ENCODE results near the gene SPEM1.

The SPEM1 gene

DNA sequence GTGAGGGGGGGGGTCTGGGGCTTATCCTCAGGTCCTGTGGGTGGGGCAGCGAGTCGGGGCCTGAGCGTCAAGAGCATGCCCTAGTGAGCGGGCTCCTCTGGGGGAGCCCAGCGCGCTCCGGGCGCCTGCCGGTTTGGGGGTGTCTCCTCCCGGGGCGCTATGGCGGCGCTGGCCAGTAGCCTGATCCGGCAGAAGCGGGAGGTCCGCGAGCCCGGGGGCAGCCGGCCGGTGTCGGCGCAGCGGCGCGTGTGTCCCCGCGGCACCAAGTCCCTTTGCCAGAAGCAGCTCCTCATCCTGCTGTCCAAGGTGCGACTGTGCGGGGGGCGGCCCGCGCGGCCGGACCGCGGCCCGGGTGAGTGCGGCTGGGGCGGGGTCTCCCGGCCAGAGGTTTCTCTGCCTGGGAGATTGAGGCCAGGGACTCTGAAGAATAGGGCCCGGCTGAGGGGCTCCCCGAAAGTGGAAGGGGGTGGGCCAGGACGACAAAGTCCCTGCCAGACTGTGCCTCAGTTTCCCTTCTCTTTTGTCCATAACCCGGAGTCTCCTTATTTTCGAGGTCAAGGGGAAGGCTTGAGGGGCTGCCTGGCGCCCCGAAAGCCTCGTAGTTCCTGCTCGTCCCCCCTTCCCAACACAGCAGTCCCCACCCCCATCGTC lies 19.5 kb downstream of the SPEM1 start, which contains the start of gene FGF11:
Gene FGF11, plus strand, starts transcription at position 51 of the 651 bp plus-strand sequence. Its CDS starts 109 bp downstream, at position 160.
- peak within 1 kb of the TSS; percentile 69 for H3K4me3 ChIP-seq (ENCODE audit: low read depth, low read length)

DNA sequence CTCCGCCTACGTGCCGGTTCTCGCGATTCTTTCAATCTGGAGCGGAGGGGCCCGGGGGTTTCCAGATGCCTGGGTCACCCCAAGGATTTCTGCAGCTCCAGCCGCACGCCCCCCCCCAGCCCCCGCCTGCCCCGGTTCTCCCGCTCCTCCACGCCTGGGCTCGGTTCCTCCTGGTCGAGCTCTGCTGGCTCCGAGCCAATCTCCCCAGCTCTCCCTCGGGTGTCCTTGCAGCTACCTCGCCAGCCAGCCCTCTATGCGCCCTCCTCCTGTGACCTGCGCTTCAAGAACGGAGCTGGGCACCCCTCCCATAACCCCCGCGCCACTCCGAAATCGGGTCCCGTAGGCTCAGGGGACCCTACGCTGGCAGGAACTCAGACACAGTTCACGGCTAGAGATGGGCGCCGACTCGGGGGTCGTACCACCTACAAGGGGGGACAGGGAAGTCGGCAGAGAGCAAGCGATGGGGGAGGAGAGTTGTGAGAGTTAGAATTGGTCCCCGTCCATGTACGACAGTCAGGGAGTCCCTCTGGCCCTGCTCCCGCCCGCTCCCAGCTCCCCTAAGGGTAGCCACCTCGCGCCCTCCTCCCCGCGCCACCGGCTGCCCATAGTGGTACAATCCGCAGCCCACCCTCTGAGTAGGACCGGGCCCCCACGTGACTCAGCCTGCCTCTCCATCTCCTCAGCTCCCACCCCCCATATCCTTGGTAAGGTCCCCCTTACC lies 20.1 kb downstream of the SPEM1 start:
- H3K4me3 ChIP-seq (ENCODE audit: low read depth, low read length), result peak overlapping the region; percentile 69

DNA sequence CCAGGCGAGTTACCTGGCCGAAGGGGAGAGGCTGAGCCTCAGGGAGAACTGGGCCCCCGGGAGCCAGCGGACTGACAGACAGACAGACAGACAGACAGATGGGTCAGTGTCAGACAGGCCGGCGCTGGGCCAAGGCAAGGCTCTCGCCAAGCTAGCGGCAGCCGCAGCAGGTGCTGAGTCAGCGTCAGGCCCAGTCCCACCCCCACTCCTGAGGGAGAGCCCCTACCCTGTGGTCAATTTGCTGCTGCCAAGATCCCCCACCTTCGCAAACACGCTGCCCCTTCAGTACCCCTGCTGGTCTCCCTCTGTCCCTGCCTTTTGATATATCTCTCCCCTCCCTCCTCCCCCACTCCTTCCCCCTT lies 20.7 kb downstream of the SPEM1 start:
- H3K4me3 ChIP-seq (ENCODE audit: low read depth, low read length), result peak overlapping the region; percentile 69

DNA sequence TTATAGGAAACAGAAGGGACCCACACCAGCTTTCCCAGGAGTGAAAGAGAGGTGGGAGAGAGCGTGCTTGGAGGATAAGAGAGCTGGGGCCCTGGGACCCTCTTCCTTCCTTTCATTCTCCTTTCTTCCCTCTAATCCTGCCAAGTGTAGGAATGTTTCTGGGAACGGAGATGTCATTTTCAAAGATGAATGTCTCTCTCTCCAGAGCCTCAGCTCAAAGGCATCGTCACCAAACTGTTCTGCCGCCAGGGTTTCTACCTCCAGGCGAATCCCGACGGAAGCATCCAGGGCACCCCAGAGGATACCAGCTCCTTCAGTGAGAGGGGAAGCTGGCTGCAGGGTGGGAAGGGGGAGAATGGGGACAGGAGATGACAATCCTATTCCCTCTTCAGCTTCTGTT lies 21.1 kb downstream of the SPEM1 start:
- peak overlapping the region; percentile 8 for H3K4me3 ChIP-seq (ENCODE audit: low read depth, low read length)

DNA sequence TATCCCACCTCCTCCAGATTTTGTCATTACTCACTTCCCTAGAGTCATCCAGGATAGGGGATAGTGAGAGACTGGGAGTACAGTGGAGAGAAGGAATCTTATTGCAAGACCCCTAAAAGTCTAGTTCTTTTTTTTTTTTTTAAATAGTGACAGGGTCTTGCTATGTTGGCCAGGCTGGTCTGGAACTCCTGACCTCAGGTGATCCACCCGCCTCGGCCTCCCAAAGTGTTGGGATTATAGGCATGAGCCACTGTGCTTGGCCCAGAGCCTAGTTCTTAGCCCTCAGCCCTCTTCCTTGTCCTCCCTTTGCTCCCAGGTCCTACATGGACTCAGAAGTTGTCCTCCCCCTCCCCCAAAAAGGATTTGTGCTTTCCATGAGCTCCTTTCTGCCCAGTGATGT lies 22.0 kb downstream of the SPEM1 start:
- H3K4me3 ChIP-seq (ENCODE audit: low read depth, low read length), result no peak overlapping the region

DNA sequence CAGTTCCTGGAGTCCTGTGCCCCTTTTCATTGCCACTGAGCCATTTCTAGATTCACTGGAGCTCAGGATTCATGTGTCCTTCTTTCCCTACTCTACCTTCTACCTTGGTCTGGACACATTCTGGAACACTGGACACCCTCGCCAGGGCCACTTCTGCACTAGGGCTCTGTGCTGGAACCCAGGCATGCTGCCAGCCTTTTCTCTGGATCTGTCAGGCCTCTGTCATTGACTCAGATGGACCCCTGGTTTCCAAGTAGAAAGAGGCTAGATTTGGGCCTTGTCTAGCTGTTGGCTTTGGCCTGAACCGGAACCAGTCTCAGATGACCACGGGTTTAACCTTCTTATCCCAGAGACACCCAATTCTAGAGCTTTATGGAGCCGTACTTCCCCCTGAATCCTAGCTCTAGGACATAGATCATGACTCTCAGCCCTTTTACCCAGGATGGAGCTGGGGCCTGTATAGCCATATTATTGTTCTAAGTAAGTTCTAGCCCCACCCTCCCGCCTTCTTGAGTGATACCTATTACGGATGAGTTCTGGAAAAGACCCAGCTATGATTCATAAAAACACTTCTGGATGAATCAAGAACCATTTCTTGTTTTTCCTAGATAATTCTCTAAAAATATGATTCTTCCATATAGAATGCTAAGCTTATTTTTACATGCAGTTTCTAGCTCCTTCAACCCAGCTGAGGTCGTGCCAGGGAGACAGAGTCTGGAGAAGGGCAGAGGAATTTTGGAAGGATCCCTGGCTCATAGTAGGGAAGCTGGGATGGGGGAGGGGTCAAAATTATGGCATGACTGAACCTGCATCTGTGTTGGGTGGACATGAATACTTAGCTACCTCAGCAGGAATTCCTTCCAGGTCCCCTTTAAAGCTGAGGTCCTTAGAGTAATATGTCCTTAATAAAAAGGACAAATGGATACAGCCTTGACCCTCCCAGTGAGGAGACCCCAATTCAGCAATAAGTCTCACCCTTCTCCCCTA lies 23.7 kb downstream of the SPEM1 start:
- H3K4me3 ChIP-seq (ENCODE audit: low read depth, low read length), result no peak overlapping the region

DNA sequence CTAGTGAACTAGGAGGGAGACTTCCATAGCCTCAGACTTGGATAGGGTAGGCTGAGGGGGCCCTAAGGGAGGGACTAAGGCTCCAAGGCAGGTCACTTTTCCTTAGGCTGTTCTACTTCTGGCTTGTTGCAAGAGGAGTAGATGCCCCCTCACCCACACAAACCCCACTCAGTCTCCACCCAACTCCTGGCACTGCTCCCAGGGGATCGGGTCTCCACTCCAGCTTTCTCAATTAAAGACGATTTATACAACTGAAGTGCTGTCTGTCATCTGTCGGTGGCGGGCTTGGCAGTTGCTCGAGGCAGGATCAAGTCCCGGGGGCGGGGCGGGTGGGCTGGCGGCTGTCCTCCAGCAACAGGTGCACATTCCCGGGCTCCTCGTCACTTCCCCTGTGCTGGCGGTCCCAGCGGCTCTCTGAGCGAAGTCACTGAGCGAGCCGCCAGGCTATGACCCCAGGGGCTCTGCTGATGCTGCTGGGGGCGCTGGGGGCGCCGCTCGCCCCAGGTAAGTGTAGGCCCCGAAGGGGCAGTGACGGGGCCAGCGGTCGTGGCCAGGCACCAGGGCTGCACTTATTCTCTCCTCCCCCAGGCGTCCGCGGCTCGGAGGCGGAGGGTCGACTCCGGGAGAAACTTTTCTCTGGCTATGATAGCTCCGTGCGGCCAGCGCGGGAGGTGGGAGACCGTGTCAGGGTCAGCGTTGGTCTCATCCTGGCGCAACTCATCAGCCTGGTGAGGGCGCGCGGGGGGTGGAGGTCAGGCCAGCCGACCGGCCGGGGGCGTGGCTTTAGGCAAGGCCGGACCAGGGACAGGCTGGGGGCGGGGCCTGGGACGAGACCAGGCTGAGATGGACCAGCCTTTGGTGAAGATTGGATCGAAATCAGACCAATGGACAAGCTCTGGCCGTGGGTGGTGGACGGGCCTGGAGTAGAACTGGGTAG lies 24.8 kb downstream of the SPEM1 start, which contains the start of gene CHRNB1:
Gene CHRNB1, plus strand, starts transcription at position 380 of the 937 bp plus-strand sequence. Its CDS starts 67 bp downstream, at position 447.
- peak within 1 kb of the TSS; percentile 53 for H3K4me3 ChIP-seq (ENCODE audit: low read depth, low read length)

DNA sequence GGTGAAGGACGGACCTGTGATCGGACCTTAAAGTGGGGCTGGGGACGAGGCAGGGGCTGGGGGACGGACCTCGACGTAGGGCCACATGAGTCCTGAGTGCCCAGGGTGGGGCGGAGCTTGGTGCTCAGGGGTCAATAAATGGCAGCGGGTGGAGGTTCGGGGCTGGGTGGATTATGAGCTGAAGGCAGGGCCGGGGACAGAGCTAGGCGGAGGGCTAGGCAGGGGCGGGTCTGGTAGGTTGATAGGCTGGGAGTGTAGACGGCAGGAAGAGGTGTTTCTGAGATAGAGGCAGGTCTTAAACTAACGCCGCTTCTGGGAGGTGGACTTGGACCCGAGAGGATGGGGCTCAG lies 25.5 kb downstream of the SPEM1 start:
- H3K4me3 ChIP-seq (ENCODE audit: low read depth, low read length), result peak overlapping the region; percentile 53

GRCh38 chr17:7448461-7448860 lies 28.3 kb downstream of the SPEM1 start:
- no peak overlapping the region for H3K4me3 ChIP-seq (ENCODE audit: low read depth, low read length)

- H3K4me3 ChIP-seq (ENCODE audit: low read depth, low read length), result no peak overlapping the region
These were observed 39.9 kb downstream of the SPEM1 start for GRCh38 chr17:7459961-7460545.

GRCh38 chr17:7460850-7461660 lies 40.9 kb downstream of the SPEM1 start:
- H3K4me3 ChIP-seq (ENCODE audit: low read depth, low read length), result no peak overlapping the region

DNA sequence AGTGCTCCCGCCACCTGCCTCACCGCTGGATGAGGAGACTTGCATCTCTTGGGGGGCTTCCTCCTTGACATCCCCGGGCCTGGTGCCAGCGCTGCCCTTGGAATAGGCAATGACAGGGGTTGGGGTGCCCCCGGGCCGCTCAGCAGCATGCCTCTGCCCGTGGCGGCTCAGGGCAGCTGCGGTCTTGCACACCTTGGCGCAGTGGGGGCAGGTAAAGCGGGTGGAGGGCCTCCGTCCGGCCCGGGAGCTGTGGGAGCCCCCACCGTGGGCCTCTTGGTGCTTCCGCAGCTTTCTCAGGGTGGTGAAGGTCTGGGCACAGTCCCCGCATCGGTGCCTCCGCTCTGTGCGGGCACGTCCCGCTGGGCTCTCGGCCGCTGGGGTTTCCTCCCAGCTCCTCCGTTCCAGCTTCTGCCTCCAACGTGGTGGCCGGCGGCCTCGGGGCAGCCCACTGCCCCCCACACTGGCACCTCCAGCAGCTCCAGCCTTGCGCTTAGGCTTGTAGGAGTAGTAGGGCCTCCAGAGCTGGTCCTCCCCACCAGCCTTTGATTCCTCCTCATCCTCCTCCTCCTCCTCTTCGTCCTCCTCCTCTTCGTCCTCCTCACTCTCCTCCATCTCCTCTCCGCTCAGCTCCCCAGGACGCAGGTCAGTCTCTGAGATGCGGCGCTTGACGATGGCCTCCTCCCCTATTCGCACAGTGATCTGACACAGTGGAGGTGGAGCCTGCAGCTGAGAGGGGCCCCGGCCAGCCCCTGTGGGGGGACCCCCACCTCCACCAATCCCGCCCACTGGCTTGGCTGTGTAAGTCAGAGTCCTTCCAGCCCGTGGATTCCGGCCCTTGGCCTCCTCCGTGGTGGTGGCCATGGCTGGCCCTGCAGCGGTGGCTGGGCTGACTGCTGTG lies 42.6 kb downstream of the SPEM1 start:
- no peak overlapping the region for H3K4me3 ChIP-seq (ENCODE audit: low read depth, low read length)

DNA sequence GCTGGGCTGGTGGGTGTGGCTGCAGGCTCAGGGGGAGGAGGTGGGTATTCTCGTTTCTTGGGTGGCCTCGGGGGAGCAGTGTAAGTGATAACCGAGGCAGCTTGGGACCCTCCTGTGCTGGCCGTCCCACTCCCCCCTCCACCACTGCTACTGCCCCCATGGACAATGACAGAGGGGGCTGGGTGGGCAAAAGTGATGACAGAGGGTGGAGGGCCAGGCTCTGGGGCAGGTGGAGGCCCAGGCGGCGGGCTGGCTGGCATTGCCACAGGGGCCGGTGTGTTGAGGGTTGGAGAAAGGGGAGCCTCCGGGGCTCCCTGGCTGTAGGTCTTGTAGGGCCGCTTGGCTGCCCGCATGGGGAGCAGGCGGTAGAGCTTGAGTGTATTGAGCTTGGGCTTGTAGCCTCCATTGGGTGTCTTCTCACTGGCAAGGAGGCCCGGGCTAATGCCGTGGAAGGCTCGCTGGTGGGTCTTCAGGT lies 43.3 kb downstream of the SPEM1 start:
- no peak overlapping the region for H3K4me3 ChIP-seq (ENCODE audit: low read depth, low read length)

DNA sequence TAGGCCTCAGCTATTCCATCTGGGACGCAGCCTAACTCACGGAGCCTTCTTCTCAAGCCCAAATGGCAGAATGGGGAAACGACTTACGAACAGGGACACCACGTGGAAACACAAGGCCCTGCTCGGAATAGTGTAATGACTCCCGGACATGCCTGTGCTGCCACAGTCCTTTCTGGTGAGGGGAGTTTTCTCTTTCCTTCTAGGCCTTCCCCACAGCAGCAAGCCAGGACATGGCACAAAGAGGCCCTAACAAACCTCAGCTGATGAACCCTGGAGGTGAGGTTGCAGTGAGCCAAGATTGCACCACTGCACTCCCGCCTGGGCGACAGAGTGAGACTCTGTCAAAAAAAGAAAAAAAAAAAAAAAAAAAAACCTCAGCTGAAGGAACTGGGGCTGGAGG lies 44.0 kb downstream of the SPEM1 start:
- H3K4me3 ChIP-seq (ENCODE audit: low read depth, low read length), result no peak overlapping the region

DNA sequence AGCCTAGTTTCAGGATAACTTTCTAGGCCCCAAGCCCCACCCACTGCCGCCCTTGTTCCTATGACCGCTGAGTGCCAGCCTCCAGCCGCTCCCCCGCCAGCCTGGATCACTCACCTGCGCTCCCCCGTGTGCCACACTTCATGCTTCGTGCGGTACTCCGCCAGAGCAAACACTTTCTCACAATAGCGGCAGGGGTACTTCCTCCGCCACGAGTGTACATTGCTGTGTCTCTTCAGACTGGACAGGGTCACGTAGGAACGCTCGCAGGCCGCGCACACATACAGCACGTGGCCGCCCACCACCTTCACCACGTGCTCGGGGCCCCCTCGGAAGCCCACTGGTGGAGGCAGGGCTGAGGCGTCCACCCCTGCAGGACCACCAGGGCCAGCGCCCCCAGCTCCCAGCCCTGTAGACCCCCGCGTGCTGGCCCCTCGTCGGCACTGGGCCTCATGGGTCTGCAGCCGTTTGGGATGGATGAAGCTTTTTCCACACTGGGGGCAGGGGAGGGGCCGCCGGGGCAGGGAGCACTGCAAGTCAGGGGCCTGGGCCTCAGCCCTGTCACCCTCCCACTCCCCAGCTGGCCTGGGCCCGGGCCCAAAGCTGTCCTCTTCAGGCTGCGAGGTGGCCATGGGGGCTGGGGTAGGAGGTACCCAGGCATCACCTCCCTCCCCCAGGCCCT lies 45.6 kb downstream of the SPEM1 start:
- no peak overlapping the region for H3K4me3 ChIP-seq (ENCODE audit: low read depth, low read length)

GRCh38 chr17:7466318-7466638 lies 46.2 kb downstream of the SPEM1 start:
- no peak overlapping the region for H3K4me3 ChIP-seq (ENCODE audit: low read depth, low read length)

GRCh38 chr17:7466639-7467341 lies 46.7 kb downstream of the SPEM1 start:
- no peak overlapping the region for H3K4me3 ChIP-seq (ENCODE audit: low read depth, low read length)
